ENCODE data around the gene BIRC2.

The BIRC2 gene

DNA sequence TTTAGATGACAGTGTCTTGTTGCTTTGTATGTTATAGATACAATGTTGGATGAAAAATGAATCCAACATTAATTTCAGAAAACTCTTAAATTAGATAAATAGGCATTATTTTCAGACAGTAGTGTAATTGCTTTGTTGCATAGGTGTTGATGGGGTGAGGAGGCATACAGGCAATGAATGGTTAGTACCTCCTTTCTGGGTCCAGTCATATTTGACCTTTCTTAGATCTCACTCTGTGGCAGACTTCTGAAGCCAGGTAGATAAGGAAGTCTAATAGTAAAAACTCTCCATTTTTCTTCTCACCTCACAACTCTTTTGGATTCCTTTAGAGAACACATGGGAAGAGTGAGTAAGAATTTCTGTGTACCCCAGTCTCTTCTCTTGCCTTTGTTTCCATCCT is 31.8 kb downstream of the BIRC2 start:
- POLR2A ChIA-PET, result no interaction called here
- H3K4me1 ChIP-seq (ENCODE audit: control insufficient read depth, insufficient read depth, low read length), result no peaks in the 10 kb centered on the region
- H3K9me3 ChIP-seq (ENCODE audit: control insufficient read depth, insufficient read depth, low read depth, low read length), result no peaks in the 10 kb centered on the region
- TF ChIP-seq ZNF626 (tag by site-specific recombination; IDR thresholded peaks at IDR 0.05), result no peak
- TF ChIP-seq ZNF501 (tag by site-specific recombination; IDR thresholded peaks at IDR 0.05), result no peak
- TF ChIP-seq ZNF366 (tag by site-specific recombination; conservative IDR thresholded peaks at IDR 0.05), result no peak
- TF ChIP-seq ZNF169 (tag by site-specific recombination; IDR thresholded peaks at IDR 0.05), result no peak
- TF ChIP-seq KLF10 (tag by site-specific recombination; IDR thresholded peaks at IDR 0.05), result no peak
- no peak for TF ChIP-seq GLIS2 (tag by site-specific recombination; IDR thresholded peaks at IDR 0.05)
- TF ChIP-seq ZNF37A (tag by site-specific recombination; IDR thresholded peaks at IDR 0.05), result no peak
- TF ChIP-seq ZNF23 (tag by site-specific recombination; IDR thresholded peaks at IDR 0.05; ENCODE audit: borderline replicate concordance), result no peak
- TF ChIP-seq ZNF529 (tag by site-specific recombination; IDR thresholded peaks at IDR 0.05; ENCODE audit: insufficient replicate concordance), result no peak
- TF ChIP-seq ZNF121 (tag by site-specific recombination; IDR thresholded peaks at IDR 0.05), result no peak
- TF ChIP-seq KLF7 (tag by site-specific recombination; IDR thresholded peaks at IDR 0.05; ENCODE audit: borderline replicate concordance), result no peak
- TF ChIP-seq, protein P1, sequence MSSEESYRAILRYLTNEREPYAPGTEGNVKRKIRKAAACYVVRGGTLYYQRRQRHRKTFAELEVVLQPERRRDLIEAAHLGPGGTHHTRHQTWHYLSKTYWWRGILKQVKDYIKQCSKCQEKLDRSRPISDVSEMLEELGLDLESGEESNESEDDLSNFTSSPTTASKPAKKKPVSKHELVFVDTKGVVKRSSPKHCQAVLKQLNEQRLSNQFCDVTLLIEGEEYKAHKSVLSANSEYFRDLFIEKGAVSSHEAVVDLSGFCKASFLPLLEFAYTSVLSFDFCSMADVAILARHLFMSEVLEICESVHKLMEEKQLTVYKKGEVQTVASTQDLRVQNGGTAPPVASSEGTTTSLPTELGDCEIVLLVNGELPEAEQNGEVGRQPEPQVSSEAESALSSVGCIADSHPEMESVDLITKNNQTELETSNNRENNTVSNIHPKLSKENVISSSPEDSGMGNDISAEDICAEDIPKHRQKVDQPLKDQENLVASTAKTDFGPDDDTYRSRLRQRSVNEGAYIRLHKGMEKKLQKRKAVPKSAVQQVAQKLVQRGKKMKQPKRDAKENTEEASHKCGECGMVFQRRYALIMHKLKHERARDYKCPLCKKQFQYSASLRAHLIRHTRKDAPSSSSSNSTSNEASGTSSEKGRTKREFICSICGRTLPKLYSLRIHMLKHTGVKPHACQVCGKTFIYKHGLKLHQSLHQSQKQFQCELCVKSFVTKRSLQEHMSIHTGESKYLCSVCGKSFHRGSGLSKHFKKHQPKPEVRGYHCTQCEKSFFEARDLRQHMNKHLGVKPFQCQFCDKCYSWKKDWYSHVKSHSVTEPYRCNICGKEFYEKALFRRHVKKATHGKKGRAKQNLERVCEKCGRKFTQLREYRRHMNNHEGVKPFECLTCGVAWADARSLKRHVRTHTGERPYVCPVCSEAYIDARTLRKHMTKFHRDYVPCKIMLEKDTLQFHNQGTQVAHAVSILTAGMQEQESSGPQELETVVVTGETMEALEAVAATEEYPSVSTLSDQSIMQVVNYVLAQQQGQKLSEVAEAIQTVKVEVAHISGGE (tag by site-specific recombination; conservative IDR thresholded peaks at IDR 0.05; ENCODE audit: low read depth), result no peak
- TF ChIP-seq, protein P2, sequence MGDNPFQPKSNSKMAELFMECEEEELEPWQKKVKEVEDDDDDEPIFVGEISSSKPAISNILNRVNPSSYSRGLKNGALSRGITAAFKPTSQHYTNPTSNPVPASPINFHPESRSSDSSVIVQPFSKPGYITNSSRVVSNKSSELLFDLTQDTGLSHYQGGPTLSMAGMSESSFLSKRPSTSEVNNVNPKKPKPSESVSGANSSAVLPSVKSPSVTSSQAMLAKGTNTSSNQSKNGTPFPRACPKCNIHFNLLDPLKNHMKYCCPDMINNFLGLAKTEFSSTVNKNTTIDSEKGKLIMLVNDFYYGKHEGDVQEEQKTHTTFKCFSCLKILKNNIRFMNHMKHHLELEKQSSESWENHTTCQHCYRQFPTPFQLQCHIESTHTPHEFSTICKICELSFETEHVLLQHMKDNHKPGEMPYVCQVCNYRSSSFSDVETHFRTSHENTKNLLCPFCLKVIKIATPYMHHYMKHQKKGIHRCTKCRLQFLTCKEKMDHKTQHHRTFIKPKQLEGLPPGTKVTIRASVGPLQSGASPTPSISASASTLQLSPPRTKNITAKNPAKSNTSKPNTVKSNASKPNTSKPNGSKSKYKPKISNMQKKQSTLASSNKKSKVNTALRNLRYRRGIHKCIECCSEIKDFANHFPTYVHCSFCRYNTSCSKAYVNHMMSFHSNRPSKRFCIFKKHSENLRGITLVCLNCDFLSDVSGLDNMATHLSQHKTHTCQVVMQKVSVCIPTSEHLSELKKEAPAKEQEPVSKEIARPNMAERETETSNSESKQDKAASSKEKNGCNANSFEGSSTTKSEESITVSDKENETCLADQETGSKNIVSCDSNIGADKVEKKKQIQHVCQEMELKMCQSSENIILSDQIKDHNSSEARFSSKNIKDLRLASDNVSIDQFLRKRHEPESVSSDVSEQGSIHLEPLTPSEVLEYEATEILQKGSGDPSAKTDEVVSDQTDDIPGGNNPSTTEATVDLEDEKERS (tag by site-specific recombination; IDR thresholded peaks at IDR 0.05), result no peak
- peaks cover 0 to 55% of the 10 kb centered on the region in 2 experiments; a peak in 1 of 3 replicates for H3K36me3 ChIP-seq (ENCODE audit: control insufficient read depth in 2 of 2, insufficient read depth in 1 of 2, low read length in 2 of 2)
- CTCF ChIA-PET, result interaction anchor here (1.1 to 4.1 kb wide), 3 partner anchors 12 to 117 kb away, joined by 3 to 17 read pairs (median 4); no protein-coding TSS in a partner anchor
- no peak overlapping the region for H3K27ac ChIP-seq (ENCODE audit: extremely low read depth, low read depth, low read length)
- no peak overlapping the region for H3K4me3 ChIP-seq (ENCODE audit: low read depth, low read length)

DNA sequence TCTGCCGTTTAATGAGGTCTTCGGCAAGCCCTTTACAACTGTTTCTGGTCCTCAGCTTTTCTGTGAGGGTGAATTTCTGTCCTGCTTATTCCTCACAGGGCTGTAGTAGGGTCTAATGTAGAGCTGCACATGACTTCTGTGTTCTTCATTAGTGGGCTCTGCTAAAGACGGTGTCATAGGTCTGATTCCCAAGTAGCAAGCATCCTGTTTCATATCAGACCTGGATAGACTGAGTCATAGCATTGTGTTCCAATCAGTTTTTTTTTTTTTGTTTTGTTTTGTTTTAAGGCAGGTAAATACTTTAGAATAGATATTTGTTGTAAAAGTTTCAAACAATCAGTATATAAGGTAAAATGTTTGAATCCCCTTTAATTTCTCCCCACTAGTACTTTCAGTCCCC is 35.4 kb downstream of the BIRC2 start:
- ChIA-PET CTCF (interaction anchor here (4.1 kb wide), 1 partner anchor 8 kb away, joined by 17 read pairs; no protein-coding TSS in a partner anchor), POLR2A (no interaction called here)
- H3K36me3 ChIP-seq (ENCODE audit: control insufficient read depth in 2 of 2, insufficient read depth in 1 of 2, low read length in 2 of 2), result peaks cover 0 to 52% of the 10 kb centered on the region in 2 experiments; a peak in 1 of 3 replicates

More for the DNA sequence above, 35.4 kb downstream of the BIRC2 start:
- Histone ChIP-seq H3K27ac (ENCODE audit: extremely low read depth, low read depth, low read length) (no peak overlapping the region), H3K9me3 (ENCODE audit: control insufficient read depth, insufficient read depth, low read depth, low read length) (no peaks in the 10 kb centered on the region), H3K4me3 (ENCODE audit: low read depth, low read length) (no peak overlapping the region), H3K4me1 (ENCODE audit: control insufficient read depth, insufficient read depth, low read length) (no peaks in the 10 kb centered on the region)
- TF ChIP-seq ZNF510 (tag by site-specific recombination; IDR thresholded peaks at IDR 0.05; ENCODE audit: insufficient replicate concordance), result no peak
- no peak for TF ChIP-seq ZNF274 (IDR thresholded peaks at IDR 0.05; ENCODE audit: low read length)
- no peak for TF ChIP-seq ZNF274 (tag by site-specific recombination; IDR thresholded peaks at IDR 0.05; ENCODE audit: borderline replicate concordance)
- no peak for TF ChIP-seq ZNF138 (tag by site-specific recombination; IDR thresholded peaks at IDR 0.05; ENCODE audit: borderline replicate concordance)
- TF ChIP-seq ZBTB8A (tag by site-specific recombination; IDR thresholded peaks at IDR 0.05), result no peak
- no peak for TF ChIP-seq ZNF654 (tag by site-specific recombination; IDR thresholded peaks at IDR 0.05; ENCODE audit: low read depth)
- no peak for TF ChIP-seq ZNF23 (tag by site-specific recombination; IDR thresholded peaks at IDR 0.05; ENCODE audit: borderline replicate concordance)
- no peak for TF ChIP-seq ZNF670 (tag by site-specific recombination; IDR thresholded peaks at IDR 0.05; ENCODE audit: low read depth)
- TF ChIP-seq ZNF624 (tag by site-specific recombination; IDR thresholded peaks at IDR 0.05), result no peak
- TF ChIP-seq, protein P3, sequence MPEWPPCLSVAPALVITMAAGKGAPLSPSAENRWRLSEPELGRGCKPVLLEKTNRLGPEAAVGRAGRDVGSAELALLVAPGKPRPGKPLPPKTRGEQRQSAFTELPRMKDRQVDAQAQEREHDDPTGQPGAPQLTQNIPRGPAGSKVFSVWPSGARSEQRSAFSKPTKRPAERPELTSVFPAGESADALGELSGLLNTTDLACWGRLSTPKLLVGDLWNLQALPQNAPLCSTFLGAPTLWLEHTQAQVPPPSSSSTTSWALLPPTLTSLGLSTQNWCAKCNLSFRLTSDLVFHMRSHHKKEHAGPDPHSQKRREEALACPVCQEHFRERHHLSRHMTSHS (tag by site-specific recombination; IDR thresholded peaks at IDR 0.05), result no peak
